VCaP (cell line): Measurements from ENCODE around the gene CD207.
A peak's percentile ranks its signal among the peaks of the same experiment; 100 is the strongest.
"Not testable (repeated sequence)": the region's sequence is repeated elsewhere in the genome, so short reads cannot be mapped to it uniquely, and the experiment has no call there.

Experiments used
- H3K27ac ChIP-seq: fragments of 450-650 bp; 2 replicates; pipeline ENCODE4 v1.5.1; 2017
- CTCF ChIP-seq: fragments of 450-650 bp; conservative IDR thresholded peaks from 2 replicates; pipeline ENCODE4 v1.5.1; 2017; ENCODE audit warnings: mild to moderate bottlenecking, moderate library complexity

CD207 gene

GRCh38 chr2:70835643-70836042, at the start of gene CD207:
TSS of gene CD207 (minus strand) at chr2:70835816. CDS start at chr2:70835776, 40 bp downstream.
- H3K27ac ChIP-seq, result no peak within 1 kb of the TSS
- no peak for TF ChIP-seq CTCF

- H3K27ac ChIP-seq, result not testable (repeated sequence)
Observed at GRCh38 chr2:70878543-70878942, 42.9 kb upstream of the CD207 start.

- H3K27ac ChIP-seq, result not testable (repeated sequence)
Observed at GRCh38 chr2:70876138-70876537, 40.5 kb upstream of the CD207 start.

GRCh38 chr2:70873541-70873940, 37.9 kb upstream of the CD207 start:
- no peak for TF ChIP-seq CTCF

GRCh38 chr2:70871398-70872211, 36.0 kb upstream of the CD207 start:
- TF ChIP-seq CTCF, result peak; percentile 94
- H3K27ac ChIP-seq, result no peak overlapping the region

More at GRCh38 chr2:70873541-70873940, 37.9 kb upstream of the CD207 start:
- no peak overlapping the region for H3K27ac ChIP-seq

GRCh38 chr2:70870790-70871189, 35.2 kb upstream of the CD207 start:
- H3K27ac ChIP-seq, result no peak overlapping the region
- no peak for TF ChIP-seq CTCF

GRCh38 chr2:70868970-70869369, 33.4 kb upstream of the CD207 start:
- no peak for TF ChIP-seq CTCF
- no peak overlapping the region for H3K27ac ChIP-seq

- H3K27ac ChIP-seq, result no peak overlapping the region
- TF ChIP-seq CTCF, result peak; percentile 99
Observed at GRCh38 chr2:70861777-70862625, 26.4 kb upstream of the CD207 start.
